Measurements from ENCODE around the gene CMTR1.

The CMTR1 gene

GRCh38 chr6:37528541-37528940 lies 95.5 kb downstream of the CMTR1 start:
- Mint-ChIP-seq H3K27me3 (ENCODE audit: low read depth) (peaks cover 72% of the 10 kb centered on the region), H3K4me3 (no peak overlapping the region), H3K27ac (no peak overlapping the region), H3K36me3 (ENCODE audit: low read depth) (no peaks in the 10 kb centered on the region), H3K9me3 (no peaks in the 10 kb centered on the region), H3K4me1 (peaks cover 2% of the 10 kb centered on the region)
- no peak for TF ChIP-seq CTCF (IDR thresholded peaks at IDR 0.05; ENCODE audit: unreplicated experiment in 3 of 3)

DNA sequence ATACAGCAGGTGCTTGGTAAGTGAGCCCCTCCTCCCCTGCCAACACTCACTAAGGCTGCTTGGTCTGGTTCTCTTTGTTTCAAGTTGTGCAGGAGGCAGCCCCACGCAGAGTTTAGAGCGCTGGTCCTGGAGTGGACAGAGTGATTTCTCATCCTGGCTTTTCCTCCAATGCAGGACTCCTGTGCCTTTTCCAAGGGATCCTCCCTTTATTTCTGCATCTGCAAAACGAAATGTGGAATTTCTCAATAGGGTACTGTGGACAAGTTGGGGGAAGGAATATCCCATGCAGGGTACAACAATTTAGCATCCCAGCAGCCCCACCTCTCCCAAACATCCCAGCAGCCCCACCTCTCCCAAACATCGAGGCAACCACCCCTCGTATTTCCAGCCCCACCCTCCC lies 97.3 kb downstream of the CMTR1 start:
- no peaks in the 10 kb centered on the region for H3K9me3 Mint-ChIP-seq
- peaks cover 15% of the 10 kb centered on the region for H3K4me1 Mint-ChIP-seq
- H3K36me3 Mint-ChIP-seq (ENCODE audit: low read depth), result no peaks in the 10 kb centered on the region
- H3K27ac Mint-ChIP-seq, result no peak overlapping the region
- H3K27me3 Mint-ChIP-seq (ENCODE audit: low read depth), result peaks cover 88% of the 10 kb centered on the region
- H3K4me3 Mint-ChIP-seq, result no peak overlapping the region
- no peak for TF ChIP-seq CTCF (IDR thresholded peaks at IDR 0.05; ENCODE audit: unreplicated experiment in 3 of 3)

- H3K4me3 Mint-ChIP-seq, result no peak overlapping the region
- H3K9me3 Mint-ChIP-seq, result no peaks in the 10 kb centered on the region
- no peak for TF ChIP-seq CTCF (IDR thresholded peaks at IDR 0.05; ENCODE audit: unreplicated experiment in 3 of 3)
- H3K27me3 Mint-ChIP-seq (ENCODE audit: low read depth), result peaks cover 88% of the 10 kb centered on the region
- H3K4me1 Mint-ChIP-seq, result peaks cover 21% of the 10 kb centered on the region
- H3K36me3 Mint-ChIP-seq (ENCODE audit: low read depth), result no peaks in the 10 kb centered on the region
- no peak overlapping the region for H3K27ac Mint-ChIP-seq
Measured at GRCh38 chr6:37531026-37531425, 98.0 kb downstream of the CMTR1 start.
